ENCODE measurements around the gene PDE5A.

Gene PDE5A

DNA sequence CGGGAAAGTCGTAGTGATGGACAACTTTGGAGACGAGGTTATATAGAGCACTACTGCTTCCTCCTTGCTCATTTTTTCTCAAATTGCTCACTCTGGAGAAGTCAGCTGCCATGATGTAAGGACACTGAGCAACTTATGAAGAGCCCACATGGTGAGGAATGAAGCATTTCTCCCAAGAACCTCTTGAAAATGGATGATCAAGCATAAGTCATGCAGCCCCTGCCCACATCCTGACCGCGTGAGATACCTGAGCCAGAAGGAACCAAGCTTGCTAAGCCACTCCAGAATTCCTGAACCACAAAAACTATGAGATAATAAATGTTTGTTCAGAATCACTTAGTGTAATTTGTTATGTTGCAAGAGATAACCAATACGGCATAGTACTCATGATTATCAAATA lies 42.8 kb downstream of the PDE5A start:
- peak; percentile 42 for DNase-seq (ENCODE audit: low read depth, low spot score)

DNA sequence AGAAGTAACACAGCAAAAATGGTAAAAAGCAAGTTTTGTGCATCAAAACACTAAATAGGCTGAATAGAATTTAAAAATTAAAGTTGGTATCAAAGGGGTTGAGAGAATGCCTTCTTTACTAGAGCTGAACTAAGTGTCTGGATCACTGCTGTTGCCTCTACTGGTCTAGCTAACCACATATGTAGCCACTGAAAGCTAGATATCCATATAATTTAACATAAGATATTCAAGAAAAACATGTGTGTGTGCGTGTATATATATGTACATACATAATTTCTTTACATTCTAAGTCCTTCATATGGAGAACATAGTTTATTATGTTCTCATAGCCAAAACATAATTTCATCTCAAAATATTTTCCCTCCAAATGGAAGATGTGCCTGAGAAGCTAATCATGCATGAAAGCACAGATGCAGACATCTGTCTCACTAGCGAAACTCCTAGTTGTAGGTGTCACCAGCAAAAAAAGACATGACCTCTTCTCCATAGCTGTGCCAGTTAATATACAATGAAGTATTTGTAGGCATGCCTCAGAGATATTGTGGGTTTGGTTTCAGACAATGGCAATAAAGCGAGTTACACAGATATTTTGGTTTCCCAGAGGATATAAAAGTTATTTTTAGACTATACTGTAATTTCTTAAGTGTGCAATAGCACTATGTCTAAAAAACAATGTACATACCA lies 47.3 kb downstream of the PDE5A start:
- no peak for DNase-seq (ENCODE audit: low read depth, low spot score)

DNA sequence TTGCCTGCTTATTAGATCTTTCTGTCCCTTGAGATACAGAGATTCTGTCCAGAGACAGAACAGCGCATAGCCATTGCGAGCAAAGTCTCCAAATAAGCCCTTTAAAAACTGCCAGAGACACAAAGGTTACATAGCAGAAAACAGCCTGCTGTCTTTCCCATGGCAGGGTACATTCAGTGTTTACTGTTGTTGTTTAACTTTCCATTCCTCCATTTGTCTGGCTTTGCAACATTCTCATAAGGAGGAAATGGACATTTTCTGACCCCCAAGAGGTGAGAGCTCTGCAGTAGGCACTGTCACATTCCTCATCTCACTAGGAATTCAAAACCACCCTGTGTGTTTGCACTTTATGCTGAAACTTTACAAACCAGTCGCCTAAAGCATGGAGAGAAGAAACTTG lies 48.3 kb downstream of the PDE5A start:
- no peak for DNase-seq (ENCODE audit: low read depth, low spot score)

DNA sequence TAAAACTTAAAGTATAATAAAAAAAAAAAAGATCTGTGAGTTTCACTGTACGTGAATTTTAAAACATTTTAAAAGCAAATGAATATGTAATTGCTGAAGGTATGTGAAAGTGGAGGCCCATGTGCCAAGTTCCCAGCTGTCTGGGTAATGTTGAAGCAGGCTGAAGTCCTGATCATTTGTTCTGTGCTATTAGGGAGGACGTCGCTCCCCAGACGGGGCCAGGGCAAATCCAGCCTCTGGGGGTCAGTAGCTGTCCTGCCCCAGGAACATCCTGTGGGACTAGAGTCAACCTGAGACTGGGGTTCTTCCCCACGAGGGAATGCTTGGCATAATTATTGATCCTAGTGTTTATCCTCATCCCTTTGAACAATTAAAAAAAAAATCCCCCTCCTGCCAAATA lies 48.8 kb downstream of the PDE5A start:
- no peak for DNase-seq (ENCODE audit: low read depth, low spot score)

DNA sequence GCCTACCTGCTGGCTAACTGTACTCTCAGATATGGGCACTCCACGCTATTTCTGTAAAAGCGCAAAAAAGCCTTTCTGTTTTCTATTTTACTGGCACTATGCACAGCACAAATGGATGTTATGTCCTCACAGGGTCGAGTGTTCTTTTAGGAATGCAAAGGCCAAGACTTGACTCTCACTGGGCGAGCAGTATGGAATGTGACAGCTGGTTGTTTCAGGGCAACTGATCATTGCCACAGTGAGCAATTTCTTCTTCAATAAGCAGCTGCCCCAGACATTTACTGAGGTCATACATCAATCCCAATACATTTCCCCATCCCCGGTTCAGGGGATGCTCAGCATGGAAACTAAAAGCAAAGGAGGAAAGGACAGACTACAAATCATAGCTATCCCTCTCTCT lies 58.2 kb downstream of the PDE5A start:
- DNase-seq (ENCODE audit: low read depth, low spot score), result peak; percentile 26

DNA sequence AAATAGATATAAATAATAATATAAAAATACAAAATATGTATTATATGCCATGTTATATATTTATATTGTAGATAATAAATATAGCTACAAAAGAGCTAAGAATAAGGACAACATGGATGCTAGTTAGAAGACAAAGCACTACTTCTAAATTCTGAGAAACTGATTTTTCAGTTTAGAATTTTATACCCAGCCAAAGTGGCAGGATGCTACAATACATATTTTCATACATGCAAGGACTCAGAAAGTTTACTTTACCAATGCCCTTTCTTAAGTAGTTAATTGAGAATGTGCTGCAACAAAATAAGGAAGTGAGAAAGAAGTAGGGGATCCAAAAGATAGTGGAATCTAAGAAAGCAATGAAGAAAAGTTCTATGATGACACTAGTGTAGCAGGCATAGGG lies 64.5 kb downstream of the PDE5A start:
- DNase-seq (ENCODE audit: low read depth, low spot score), result no peak

DNA sequence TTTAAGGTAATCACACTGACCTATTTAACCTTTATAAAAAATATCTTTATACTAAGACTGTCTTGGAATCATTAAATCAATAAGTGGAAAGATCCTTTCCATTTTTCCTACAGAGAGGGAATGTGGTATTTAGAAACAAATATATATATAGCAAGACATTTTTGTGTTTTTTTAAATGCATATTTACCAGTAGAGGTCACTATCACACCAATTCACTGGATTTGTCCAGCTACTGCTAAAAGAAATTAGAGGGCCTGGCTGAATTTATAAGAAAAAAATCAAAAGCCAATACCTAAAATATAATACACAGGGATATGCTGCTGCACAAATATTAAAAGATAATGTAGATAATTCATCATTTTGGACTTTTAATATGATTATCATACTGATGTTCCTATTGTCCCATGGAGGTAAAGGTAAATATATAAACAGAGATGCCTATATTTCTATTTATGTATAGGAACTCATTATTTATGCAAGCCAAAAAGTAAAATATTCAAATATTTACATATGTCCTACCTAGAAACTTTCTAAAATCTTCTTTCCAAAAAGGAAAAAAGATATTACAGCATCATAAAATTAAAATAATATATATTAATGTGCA lies 69.5 kb downstream of the PDE5A start:
- DNase-seq (ENCODE audit: low read depth, low spot score), result peak; percentile 65

DNA sequence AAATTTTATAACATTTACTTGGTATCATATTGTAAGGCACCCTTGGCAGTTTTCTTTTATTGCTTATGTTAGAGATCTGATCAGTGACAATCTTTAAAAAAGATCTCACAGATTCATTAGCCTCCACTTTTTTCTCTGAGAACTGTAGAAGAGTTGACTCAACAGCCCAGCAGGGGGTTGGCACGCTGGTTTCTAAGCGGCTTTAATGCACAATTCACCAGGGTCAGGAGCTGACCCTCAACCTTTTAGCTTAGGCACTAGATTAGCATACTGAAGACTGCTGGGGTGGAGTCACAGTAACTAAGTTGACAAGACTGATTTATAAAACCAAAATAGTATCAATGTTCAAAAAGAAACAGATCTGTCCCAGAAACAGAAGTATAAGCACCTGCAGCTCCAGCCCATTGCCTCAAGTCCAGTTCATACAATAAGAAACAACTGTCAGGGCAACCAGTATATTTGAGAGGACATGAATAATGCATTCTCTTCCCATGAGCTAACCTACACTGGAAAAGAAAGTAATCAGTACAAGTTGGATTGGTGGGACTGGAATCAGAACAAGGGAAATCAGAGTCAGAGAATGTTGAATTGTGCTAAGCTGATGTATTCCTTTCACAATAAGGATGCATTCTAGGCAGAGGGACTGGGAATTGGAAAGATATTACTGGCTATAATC lies 77.6 kb downstream of the PDE5A start:
- peak; percentile 44 for DNase-seq (ENCODE audit: low read depth, low spot score)

DNA sequence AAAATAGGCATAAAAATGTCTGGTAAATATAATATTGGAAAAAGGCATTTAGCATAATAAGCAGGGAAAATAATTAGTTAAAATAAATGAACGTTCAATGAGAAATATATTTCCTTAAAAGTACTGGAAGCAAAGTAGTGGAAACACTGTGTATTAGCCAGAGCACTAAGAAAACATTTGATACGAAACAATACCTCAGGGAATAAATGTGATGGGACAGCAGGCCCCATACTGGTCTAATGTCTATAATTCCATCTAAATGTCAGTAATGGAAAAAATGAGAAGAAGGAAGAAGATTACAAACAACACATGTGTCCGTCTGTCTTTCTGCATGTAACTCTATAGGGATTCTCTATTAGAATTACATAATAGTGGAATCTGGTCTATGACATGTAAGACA lies 79.0 kb downstream of the PDE5A start:
- DNase-seq (ENCODE audit: low read depth, low spot score), result no peak

DNA sequence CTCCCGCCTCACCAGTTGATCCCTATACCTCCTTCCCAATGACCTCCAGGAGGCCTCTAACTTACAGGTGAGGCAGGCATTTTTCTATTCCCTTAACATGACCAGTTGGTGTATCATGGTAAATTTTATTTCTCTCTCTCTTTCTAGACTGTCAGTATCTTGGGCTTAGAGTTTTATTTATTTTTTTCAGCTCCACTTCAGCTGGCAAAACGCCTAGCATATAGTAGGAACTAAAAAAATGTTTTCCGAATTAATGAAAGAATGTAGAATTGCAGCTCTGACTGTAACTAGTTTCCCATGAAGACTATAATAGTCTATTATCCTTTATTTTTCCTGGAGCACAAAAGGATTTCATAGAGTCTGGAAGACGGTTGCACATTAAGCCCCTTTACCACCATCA lies 84.8 kb downstream of the PDE5A start:
- DNase-seq (ENCODE audit: low read depth, low spot score), result no peak

DNA sequence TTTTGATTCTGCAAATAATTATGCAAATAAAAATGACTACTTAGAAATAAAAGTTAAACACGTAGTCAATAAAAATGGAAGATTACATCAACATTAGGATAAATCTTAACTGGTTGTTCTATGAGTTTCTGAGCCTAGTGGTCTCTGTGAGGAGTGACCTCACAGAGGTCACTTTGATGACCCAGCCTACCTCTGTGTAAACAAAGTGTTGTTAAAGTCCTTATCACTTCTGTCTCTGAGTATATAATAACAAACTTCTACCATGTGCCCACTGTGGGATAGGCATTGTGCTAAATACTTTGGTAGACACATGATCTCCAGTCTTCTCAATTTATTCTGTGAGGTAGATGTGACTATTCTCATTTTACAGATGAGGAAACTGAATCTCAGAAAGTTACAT lies 85.4 kb downstream of the PDE5A start:
- DNase-seq (ENCODE audit: low read depth, low spot score), result no peak

DNA sequence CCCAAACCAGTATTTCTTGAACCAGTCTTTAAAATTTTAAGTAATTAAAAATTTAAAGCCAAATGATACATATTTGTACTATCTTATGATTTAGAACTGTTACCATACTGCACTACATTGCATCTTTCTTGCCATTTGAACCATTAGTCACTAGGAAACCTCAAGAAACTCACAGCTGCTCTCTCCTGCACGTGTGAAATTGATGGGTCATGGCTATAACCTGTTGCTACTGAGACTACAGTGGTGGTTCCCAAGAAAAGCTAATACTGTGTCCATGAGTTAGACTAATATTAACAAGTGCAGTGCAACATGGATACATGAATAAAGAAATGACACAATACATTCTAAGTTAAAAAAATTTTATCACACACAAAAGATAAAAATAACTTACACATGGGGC lies 88.4 kb downstream of the PDE5A start:
- DNase-seq (ENCODE audit: low read depth, low spot score), result no peak

DNA sequence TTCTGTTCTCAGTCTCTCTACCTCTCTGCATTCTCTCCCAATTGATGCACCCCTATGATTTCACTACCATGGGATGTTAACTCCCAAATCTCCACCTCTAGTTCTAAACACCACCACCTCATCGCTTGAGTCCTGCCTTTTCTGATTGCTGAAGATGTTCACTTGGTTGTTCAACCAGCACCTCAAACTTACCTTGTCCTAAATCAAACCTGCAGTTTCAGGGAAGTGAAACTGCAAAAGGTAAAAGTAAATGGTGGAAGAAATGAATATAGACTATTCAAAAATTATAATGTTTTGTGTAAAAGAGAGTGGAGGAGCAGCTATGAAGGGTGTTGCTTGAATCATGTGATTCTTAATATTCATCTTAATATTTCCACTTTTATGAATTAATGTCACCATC lies 91.0 kb downstream of the PDE5A start:
- no peak for DNase-seq (ENCODE audit: low read depth, low spot score)

DNA sequence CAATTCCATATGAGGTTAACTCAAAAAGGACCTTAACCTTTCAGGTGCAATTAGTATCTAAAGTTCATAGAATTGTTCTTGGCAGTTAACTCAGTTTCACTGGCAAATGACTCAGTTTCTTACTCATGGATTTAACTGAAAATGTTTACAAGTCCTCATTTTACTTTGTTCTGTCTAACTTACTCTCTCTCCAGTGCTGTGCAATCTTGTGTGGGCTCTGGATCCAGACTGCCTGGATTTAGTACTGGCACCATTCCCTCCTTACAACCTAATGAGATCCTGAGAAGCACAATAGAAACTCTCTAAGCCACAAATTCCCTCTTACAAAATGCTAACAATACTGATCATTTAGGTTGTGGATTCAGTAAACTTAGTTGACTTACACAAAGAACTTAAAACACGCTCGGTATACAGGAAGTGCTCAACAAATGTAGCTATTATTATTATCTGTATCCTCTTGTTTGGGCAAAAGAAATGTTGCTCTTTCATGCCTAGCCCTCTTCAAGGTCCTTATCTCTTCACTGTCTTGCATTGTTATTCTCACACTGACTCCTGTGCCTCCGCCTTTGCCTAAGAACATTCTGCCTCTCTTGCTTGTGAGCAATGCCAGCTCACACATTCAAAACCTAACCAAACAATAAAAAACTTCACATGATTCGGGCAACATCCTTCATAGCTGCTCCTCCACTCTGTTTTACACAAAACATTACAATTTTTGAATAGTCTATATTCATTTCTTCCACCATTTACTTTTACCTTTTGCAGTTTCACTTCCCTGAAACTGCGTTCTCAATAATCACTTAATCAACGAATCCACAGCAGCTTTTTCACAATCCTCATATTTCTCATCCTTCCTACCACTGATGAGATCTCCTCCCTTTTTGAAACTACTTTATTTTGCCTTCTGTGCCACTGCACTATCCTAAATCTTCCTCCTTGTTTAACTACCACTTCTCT lies 91.8 kb downstream of the PDE5A start:
- peak; percentile 71 for DNase-seq (ENCODE audit: low read depth, low spot score)

DNA sequence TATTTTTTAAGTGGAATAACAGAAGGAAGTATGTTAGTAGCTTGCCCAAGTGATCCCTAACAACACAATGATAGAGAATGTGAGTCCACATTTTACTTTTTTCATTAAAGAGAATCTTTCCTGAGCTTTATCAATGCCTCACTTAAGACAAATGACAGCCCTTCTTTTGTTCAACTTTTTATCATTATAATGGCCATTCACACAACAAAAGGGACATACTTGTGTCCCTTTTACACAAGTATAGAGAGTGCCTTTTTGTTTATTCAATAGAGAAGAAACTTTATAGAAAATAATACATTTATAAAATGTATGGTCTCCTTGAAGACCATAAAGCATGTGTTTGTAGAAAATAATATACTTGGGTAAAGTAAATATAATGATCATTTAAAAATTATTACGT lies 96.3 kb downstream of the PDE5A start:
- no peak for DNase-seq (ENCODE audit: low read depth, low spot score)

DNA sequence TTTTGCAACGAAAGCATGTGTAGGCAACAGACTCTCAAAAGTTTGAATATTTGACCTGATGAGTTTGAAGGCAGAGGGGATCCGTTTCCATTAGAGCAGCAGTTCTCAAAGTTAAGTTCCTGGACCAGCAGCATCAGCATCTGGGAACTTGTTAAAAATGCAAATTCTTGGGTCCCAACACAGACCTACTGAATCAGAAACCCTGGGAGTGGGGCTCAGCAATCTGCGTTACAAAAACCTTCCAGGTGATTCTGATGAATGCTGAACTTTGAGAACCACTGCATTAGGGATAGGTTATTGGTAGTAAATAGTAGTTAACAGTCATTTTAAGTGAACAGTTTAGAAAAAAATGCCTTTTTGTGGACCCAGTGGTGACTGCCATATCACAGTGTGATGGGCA lies 98.8 kb downstream of the PDE5A start:
- no peak for DNase-seq (ENCODE audit: low read depth, low spot score)

DNA sequence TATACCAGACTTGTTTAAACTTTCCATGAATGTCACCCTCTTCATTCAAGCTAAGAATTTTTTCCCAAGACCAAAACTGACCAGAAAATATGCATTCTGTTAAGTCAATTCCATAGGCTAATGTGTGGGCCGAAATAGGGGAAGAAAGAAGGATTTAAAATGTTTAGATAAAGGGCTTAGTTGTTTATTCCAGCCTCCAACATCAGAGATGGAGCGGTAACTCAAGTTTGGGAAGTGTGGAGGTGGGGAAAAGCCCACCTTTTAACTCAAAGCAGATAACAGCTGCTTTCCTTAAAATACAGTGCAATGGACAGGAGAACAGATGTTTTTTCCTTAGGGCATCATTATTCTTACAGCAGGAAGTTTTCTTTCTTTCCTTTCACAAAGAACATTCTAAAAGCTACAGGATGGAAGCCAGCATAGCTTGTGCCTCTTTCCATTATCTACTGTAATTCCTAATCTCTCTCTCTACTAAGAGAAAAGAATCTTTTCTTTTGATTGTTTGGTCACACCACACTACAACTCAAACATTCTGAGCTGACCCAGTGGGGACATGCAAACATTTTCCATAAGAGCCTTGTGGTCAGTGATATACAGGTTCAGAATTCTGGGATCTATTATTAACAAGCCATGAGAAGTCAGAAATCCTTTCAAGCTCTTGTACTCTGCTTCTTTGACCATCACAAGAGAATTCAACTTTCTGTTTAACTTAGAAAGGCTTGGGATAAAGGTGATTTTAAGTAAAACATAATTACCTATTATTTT lies 101.6 kb downstream of the PDE5A start:
- DNase-seq (ENCODE audit: low read depth, low spot score), result peak; percentile 52

DNA sequence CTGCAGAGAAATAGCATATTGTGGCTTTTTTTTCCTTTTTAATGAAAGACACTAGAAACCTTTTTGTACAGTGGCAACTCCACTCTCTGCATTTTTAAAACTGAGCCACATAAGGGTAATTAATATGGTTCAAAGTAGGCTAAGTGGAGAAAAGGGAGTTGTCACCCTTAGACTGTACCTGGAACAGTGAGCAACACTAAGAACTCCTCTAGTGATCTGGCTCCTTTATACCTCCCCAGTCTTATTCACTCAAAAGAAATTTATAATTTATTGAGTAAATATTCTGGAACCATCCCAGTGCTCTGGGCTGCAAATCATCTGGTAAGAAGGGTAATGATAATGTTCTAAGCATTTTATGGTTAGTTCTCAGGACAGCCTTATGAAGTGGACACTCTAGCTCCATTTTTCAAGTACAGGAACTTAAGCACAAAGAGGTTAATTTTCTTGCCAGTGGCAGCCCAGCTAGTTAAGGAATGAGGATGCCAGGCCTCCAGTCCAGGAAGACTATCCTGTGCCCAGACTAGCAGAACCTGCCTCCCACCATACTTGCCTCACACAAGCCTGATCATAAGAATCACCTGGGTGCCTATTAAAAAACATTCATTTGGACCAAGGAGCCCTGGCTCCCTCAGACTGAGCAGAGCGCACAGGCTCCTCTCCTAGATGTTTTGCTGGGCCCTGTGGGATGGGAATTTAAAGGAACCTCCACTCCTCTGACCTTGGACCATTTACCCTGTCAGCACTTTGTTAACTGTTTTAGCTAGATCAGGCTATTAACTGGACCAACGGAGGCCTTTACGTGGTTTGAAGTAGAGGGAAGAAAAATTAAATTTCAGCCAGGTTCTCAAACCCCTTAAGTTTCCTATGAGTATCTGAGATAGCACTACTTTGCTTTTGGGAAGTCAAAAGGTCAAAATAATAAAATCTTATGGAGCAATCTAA lies 102.6 kb downstream of the PDE5A start:
- peak; percentile 13 for DNase-seq (ENCODE audit: low read depth, low spot score)

DNA sequence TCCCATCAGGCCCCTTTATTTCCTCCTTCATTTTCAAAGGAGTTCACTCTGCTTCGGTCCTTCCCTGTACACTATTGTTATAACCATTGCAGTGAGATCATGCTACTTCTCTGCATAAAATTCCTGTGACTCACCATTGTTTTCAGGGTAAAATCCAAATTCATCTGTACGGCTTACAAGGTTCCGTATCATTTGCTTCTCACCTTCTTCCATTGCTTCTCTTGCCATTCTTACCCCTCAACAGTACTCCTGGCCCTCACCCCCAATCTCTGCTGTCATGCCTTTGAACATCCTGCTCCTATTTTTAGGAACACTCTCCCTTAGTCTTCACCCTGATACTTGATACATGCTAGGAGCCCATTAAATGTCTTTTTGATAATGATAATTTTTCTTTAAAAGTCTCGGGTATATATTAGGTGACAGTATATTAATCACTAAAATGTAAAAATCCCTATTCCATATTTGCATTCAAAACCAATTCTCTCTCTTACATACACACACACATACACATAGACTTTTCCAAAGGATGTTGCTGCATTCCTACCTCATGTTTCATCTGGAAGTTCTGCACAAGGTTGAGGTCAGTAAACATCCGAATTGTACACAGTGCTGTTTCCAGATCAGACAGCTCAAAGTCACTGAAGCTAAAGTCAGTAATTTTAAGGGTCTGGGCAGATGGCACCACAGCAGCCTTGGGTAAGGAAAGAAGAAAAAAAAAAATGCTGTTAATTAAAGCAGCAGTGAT lies 103.4 kb downstream of the PDE5A start:
- peak; percentile 75 for DNase-seq (ENCODE audit: low read depth, low spot score)
